Kidney (tissue), 14 donors: Measurements from ENCODE around the gene HCRT. TPM values are rescaled to one million over a fixed set of nuclear protein-coding genes. Genes with fewer than 3 reads are reported as not detected.

Experiments
- DNase-seq, 5 donors: peaks; one replicate each; pipeline ENCODE4 v3.0.0-alpha.2; 2013 to 2020
- FAIRE-seq: peaks from 2 replicates; lab custom pipeline; 2012; peaks lifted over from hg19 to GRCh38; lab: Jason Lieb, UNC
- H3K27ac ChIP-seq, 2 donors: one replicate each; pipeline ENCODE4 v1.7.0; 2013; ENCODE audit warnings: low read depth in 2 of 2, low read length in 2 of 2, inconsistent platforms in 1 of 2
- H3K27me3 ChIP-seq: one replicate; pipeline ENCODE4 v1.7.1; 2013; ENCODE audit warnings: low read length, inconsistent platforms; ENCODE audit not compliant: control insufficient read depth, insufficient read depth
- H3K36me3 ChIP-seq, 3 donors: one replicate each; pipeline versions ENCODE4 v1.7.0 to v1.7.1; 2013; ENCODE audit warnings: low read length in 3 of 3, control low read depth in 1 of 3, inconsistent platforms in 1 of 3; ENCODE audit not compliant: insufficient read depth in 3 of 3, control insufficient read depth in 2 of 3
- H3K4me1 ChIP-seq, 3 donors: one replicate each; pipeline versions ENCODE4 v1.7.0 to v1.7.1; 2013; ENCODE audit warnings: low read length in 3 of 3, inconsistent platforms in 1 of 3, low read depth in 1 of 3; ENCODE audit not compliant: control insufficient read depth in 2 of 3, insufficient read depth in 2 of 3
- H3K4me3 ChIP-seq, 3 donors: one replicate each; pipeline versions ENCODE4 v1.7.0 to v1.8.1; 2013; ENCODE audit warnings: low read length in 3 of 3, control low read depth in 1 of 3, inconsistent platforms in 1 of 3
- H3K9ac ChIP-seq, 3 donors: one replicate each; pipeline versions ENCODE4 v1.7.0 to v1.7.1; 2013; ENCODE audit warnings: low read length in 3 of 3, control low read depth in 1 of 3, inconsistent platforms in 1 of 3
- H3K9me3 ChIP-seq, 3 donors: one replicate each; pipeline versions ENCODE4 v1.7.0 to v1.7.1; 2013; ENCODE audit warnings: low read length in 3 of 3, control low read depth in 1 of 3, inconsistent platforms in 1 of 3; ENCODE audit not compliant: control insufficient read depth in 2 of 3, insufficient read depth in 1 of 3
- CTCF ChIP-seq: IDR thresholded peaks from 3 replicates; pipeline ENCODE4 v1.5.1; 2012; ENCODE audit warnings: mild to moderate bottlenecking, moderate library complexity, borderline replicate concordance; ENCODE audit not compliant: insufficient read depth; ENCODE audit errors: extremely low read depth
- intact Hi-C: fragments of 100-400 bp; cut with DNase I; formaldehyde crosslinking; loops from one replicate; pipeline ENCODE4 v1.11.1; 2022
- polyA plus RNA-seq: library from polyadenylated mRNA; stranded (reverse); fragments of 350-450 nt; fragmentation: Illumina TruSeq; extraction: RNeasy Lipid Tissue Mini Kit (QIAGEN cat#74804); gene quantifications from one replicate; pipeline ENCODE4 v1.2.3, GENCODE V29; 2014; ENCODE audit warnings: low read depth, low replicate concordance; ENCODE audit not compliant: insufficient read depth
- total RNA-seq: library from RNA; stranded (reverse); fragmentation: NEBNext Ultra II Directional; extraction: Animal tissue kit (Norgen Biotek cat#: 25700); gene quantifications from one replicate; pipeline ENCODE4 v1.2.1, GENCODE V29; 2021
- donor health status: control.
- donor health status: control.
- donor health status: control.
- donor health status: control.
- donor health status: control.
- donor health status: DM: yes; HTN: yes; CAD: no.
- donor health status: Normal renal cell carcinoma (clear cell type).

HCRT gene
- total and polyA plus RNA-seq, 2 donors from 2014 or later: not detected

DNA sequence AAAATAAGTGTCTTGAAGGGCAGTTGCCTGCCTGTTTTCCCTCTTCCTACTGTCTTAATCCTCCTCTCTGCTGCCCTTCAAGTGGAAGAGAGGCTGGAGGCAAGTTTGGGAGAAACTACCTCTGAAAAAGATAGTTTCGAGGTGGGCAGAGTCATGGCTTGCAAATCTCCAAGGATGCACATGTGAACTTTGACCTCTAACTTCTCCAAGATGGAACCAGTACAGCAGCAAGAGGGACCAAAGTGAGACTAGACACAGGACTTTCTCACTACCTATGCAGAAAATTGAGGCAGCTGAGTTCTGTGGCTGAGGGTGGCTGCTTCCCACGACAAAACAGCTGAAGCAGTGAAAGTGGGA is 3.4 kb downstream of the HCRT start:
- FAIRE-seq (no peak), DNase-seq (no peak)
- no peak overlapping the region for H3K27ac ChIP-seq
- peaks cover 19% of the 10 kb centered on the region for H3K27me3 ChIP-seq
- H3K9me3 ChIP-seq: no peaks in the 10 kb centered on the region
- intact Hi-C loops: no loop called here
- H3K9ac ChIP-seq: no peak overlapping the region
- no peak overlapping the region for H3K4me3 ChIP-seq
- peaks cover 0 to 20% (median 0%) of the 10 kb centered on the region in 3 donors for H3K4me1 ChIP-seq
- no peaks in the 10 kb centered on the region for H3K36me3 ChIP-seq
- TF ChIP-seq CTCF: no peak

DNA sequence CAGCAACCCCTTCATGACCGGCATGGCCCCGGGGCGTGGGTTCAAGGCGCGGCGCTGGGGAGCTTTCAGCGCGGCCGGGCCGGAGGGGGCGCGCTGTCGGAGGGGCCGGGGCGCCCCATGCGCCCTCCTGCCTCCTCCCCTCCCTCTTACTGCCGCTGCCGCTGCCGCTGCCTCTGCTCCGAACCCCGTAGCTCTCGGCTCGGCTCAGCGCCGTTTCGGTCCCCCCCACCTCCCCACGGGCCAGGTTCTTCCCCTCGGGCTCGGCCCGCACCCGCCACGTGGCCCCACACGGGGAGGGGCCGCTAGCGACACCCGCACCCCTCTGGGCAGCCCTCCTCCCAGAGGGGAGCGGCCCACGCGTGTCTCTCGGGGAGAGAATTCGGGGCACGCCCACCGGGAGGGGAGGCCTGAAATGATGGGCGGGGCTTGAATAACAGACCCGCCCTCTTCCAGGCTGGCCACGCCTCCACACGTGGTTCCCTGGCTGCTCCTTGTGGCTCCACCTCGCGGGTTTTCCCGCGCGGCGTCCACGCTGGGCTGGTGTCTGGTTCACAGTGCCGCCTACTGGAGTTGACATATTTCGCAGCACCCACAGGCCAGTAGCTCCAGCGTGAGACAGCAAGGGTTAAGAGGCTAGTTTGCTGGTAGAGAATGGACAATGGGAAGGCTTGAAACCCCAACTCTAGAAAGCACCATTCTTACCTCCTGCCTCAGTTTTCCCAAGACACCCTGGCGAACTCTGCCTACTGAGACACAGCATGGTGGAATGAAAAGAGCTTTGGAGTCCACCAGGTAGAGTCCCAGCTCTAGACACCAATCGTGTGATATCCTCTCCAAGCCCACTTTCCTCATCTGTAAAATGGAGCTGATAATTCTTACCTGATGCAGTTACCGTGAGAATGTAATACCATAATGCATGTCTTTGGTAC is 4.1 kb downstream of the HCRT start, which contains the start of gene KCNH4:
Gene KCNH4, minus strand, starts transcription at position 221 of the 929 bp plus-strand sequence. Its CDS starts 197 bp downstream, at position 24.
- H3K36me3 ChIP-seq: no peaks in the 10 kb centered on the region
- FAIRE-seq (no peak), DNase-seq (peak; percentile 43 to 93 (median 61))
- H3K27ac ChIP-seq: no peak within 1 kb of the TSS
- H3K4me1 ChIP-seq: peaks cover 0 to 20% (median 0%) of the 10 kb centered on the region in 3 donors
- H3K4me3 ChIP-seq: no peak within 1 kb of the TSS
- peak; percentile 56 for TF ChIP-seq CTCF
- no peaks in the 10 kb centered on the region for H3K9me3 ChIP-seq
- no peak within 1 kb of the TSS for H3K9ac ChIP-seq
- intact Hi-C loops: no loop called here
- H3K27me3 ChIP-seq: peaks cover 19% of the 10 kb centered on the region

GRCh38 chr17:42180411-42180921 is 4.8 kb downstream of the HCRT start:
- DNase-seq (no peak), FAIRE-seq (no peak)
- Histone ChIP-seq H3K9me3 (no peaks in the 10 kb centered on the region), H3K9ac (no peak overlapping the region), H3K4me3 (no peak overlapping the region), H3K27me3 (peaks cover 19% of the 10 kb centered on the region), H3K36me3 (no peaks in the 10 kb centered on the region), H3K4me1 (peaks cover 0 to 20% (median 0%) of the 10 kb centered on the region in 3 donors), H3K27ac (no peak overlapping the region)
- no peak for TF ChIP-seq CTCF
- intact Hi-C loops: no loop called here
